WTC11 (cell line): ENCODE data around the gene TMEM245. TPM values are rescaled to one million over a fixed set of nuclear protein-coding genes. Genes with fewer than 3 reads are reported as not detected.

ENCODE experiments used
- ATAC-seq: fragments of 200-7000 bp; cut with Tn5 transposase; 2 replicates; pipeline ENCODE4 v1.10.0; 2021; ENCODE audit warnings: mild to moderate bottlenecking, moderate library complexity
- CTCF ChIA-PET: fragments of 300-600 bp; sonication (Branson Sonifier 250); formaldehyde crosslinking; loops from one replicate; lab custom pipeline; 2021; ENCODE audit warnings: antibody characterized with exemption; lab: Charles Lee
- POLR2A ChIA-PET: fragments of 350-600 bp; sonication (Branson Sonifier 250); formaldehyde crosslinking; loops from one replicate; lab custom pipeline; 2021; ENCODE audit warnings: antibody characterized with exemption; lab: Charles Lee
- DNase-seq: peaks from one replicate; pipeline ENCODE4 v3.0.0; 2021; ENCODE audit warnings: low spot score
- H3K27ac Mint-ChIP-seq: 2 replicates; pipeline ENCODE4 v1.8.0; 2021; ENCODE audit warnings: mixed read lengths
- H3K27me3 Mint-ChIP-seq: 2 replicates; pipeline ENCODE4 v1.8.0; 2021; ENCODE audit warnings: low read depth, mild to moderate bottlenecking, moderate library complexity, mixed read lengths
- H3K36me3 Mint-ChIP-seq: 2 replicates; pipeline ENCODE4 v1.8.0; 2021; ENCODE audit warnings: mixed read lengths
- H3K4me1 Mint-ChIP-seq: 2 replicates; pipeline ENCODE4 v1.8.0; 2022; ENCODE audit warnings: mixed read lengths
- H3K4me3 Mint-ChIP-seq: 2 replicates; pipeline ENCODE4 v1.8.0; 2021; ENCODE audit warnings: mild to moderate bottlenecking, moderate library complexity, mixed read lengths
- H3K9me3 Mint-ChIP-seq: 2 replicates; pipeline ENCODE4 v1.8.0; 2021; ENCODE audit warnings: mixed read lengths
- ARID4B ChIP-seq: sonication (generic); formaldehyde crosslinking; IDR thresholded peaks from 2 replicates; pipeline ENCODE4 v1.8.0; 2023; ENCODE audit warnings: missing genetic modification reagents, mild to moderate bottlenecking, borderline replicate concordance
- CREM ChIP-seq: sonication (generic); formaldehyde crosslinking; IDR thresholded peaks from 2 replicates; pipeline ENCODE4 v1.8.1; 2022; ENCODE audit warnings: mild to moderate bottlenecking, missing genetic modification reagents, moderate library complexity
- E2F1 ChIP-seq: sonication (generic); formaldehyde crosslinking; IDR thresholded peaks from 2 replicates; pipeline ENCODE4 v1.8.0; 2022; ENCODE audit warnings: mild to moderate bottlenecking, missing genetic modification reagents
- ERG ChIP-seq: fragments of 250-450 bp; sonication (Bioruptor Pico); IDR thresholded peaks from 2 replicates; pipeline ENCODE4 v1.8.0; 2021; ENCODE audit warnings: mild to moderate bottlenecking
- FOXP1 ChIP-seq: sonication (generic); formaldehyde crosslinking; IDR thresholded peaks from 2 replicates; pipeline ENCODE4 v1.8.0; 2022; ENCODE audit warnings: missing genetic modification reagents, mild to moderate bottlenecking, moderate library complexity, borderline replicate concordance
- GABPB1 ChIP-seq: sonication (generic); formaldehyde crosslinking; IDR thresholded peaks from 2 replicates; pipeline ENCODE4 v1.8.1; 2023; ENCODE audit warnings: mild to moderate bottlenecking, missing genetic modification reagents
- HMGXB4 ChIP-seq: sonication (generic); formaldehyde crosslinking; IDR thresholded peaks from 2 replicates; pipeline ENCODE4 v1.8.1; 2023; ENCODE audit warnings: mild to moderate bottlenecking, moderate library complexity, missing genetic modification reagents
- KAT7 ChIP-seq: sonication (generic); formaldehyde crosslinking; IDR thresholded peaks from 2 replicates; pipeline ENCODE4 v1.8.1; 2023; ENCODE audit warnings: missing genetic modification reagents, mild to moderate bottlenecking, borderline replicate concordance
- MYBL2 ChIP-seq: sonication (generic); formaldehyde crosslinking; IDR thresholded peaks from 2 replicates; pipeline ENCODE4 v1.8.1; 2023; ENCODE audit warnings: mild to moderate bottlenecking, moderate library complexity, missing genetic modification reagents
- PRRX2 ChIP-seq: fragments of 250-450 bp; sonication (Bioruptor Pico); IDR thresholded peaks from 2 replicates; pipeline ENCODE4 v1.8.0; 2021; ENCODE audit warnings: mild to moderate bottlenecking
- TP53 ChIP-seq: sonication (generic); formaldehyde crosslinking; IDR thresholded peaks from 2 replicates; pipeline ENCODE4 v1.8.1; 2023; ENCODE audit warnings: mild to moderate bottlenecking, missing genetic modification reagents
- ZNF281 ChIP-seq: sonication (generic); formaldehyde crosslinking; IDR thresholded peaks from 2 replicates; pipeline ENCODE4 v1.8.0; 2023; ENCODE audit warnings: mild to moderate bottlenecking, missing genetic modification reagents
- total RNA-seq: library from RNA; stranded (reverse); gene quantifications from 3 replicates; pipeline ENCODE4 v1.2.3, GENCODE V29; 2021
- TF ChIP-seq, protein P1 (sequence below): fragments of 250-450 bp; sonication (Bioruptor Pico); IDR thresholded peaks from 2 replicates; pipeline ENCODE4 v1.9.0; 2021; ENCODE audit warnings: mild to moderate bottlenecking, borderline replicate concordance
- TF ChIP-seq, protein P2 (sequence below): sonication (generic); formaldehyde crosslinking; IDR thresholded peaks from 2 replicates; pipeline ENCODE4 v1.8.1; 2022; ENCODE audit warnings: low read depth, mild to moderate bottlenecking, moderate library complexity, missing genetic modification reagents, borderline replicate concordance
- TF ChIP-seq, protein P3 (sequence below): sonication (generic); formaldehyde crosslinking; IDR thresholded peaks from 2 replicates; pipeline ENCODE4 v1.8.0; 2022; ENCODE audit warnings: mild to moderate bottlenecking, missing genetic modification reagents

The TMEM245 gene
- total RNA-seq, 1 experiment from 2014 or later = 40.8 TPM

DNA sequence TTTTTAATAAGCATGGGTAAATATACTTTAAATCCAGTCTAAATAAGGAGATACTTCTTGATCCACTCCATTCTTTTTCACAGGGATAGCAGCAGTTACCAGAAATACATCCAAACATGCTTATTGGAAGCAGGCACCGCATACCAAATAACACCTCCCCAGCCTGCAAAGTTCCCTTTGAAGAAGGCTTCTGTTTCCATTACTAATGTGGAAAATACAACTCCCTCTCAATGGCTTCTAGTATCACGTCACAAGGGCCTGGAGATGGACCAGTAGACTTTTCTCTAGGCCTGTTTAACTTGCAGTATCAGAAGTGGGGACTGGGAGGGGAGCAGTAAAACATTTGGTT is 20.8 kb downstream of the TMEM245 start (continued):
- TF ChIP-seq, protein P1, sequence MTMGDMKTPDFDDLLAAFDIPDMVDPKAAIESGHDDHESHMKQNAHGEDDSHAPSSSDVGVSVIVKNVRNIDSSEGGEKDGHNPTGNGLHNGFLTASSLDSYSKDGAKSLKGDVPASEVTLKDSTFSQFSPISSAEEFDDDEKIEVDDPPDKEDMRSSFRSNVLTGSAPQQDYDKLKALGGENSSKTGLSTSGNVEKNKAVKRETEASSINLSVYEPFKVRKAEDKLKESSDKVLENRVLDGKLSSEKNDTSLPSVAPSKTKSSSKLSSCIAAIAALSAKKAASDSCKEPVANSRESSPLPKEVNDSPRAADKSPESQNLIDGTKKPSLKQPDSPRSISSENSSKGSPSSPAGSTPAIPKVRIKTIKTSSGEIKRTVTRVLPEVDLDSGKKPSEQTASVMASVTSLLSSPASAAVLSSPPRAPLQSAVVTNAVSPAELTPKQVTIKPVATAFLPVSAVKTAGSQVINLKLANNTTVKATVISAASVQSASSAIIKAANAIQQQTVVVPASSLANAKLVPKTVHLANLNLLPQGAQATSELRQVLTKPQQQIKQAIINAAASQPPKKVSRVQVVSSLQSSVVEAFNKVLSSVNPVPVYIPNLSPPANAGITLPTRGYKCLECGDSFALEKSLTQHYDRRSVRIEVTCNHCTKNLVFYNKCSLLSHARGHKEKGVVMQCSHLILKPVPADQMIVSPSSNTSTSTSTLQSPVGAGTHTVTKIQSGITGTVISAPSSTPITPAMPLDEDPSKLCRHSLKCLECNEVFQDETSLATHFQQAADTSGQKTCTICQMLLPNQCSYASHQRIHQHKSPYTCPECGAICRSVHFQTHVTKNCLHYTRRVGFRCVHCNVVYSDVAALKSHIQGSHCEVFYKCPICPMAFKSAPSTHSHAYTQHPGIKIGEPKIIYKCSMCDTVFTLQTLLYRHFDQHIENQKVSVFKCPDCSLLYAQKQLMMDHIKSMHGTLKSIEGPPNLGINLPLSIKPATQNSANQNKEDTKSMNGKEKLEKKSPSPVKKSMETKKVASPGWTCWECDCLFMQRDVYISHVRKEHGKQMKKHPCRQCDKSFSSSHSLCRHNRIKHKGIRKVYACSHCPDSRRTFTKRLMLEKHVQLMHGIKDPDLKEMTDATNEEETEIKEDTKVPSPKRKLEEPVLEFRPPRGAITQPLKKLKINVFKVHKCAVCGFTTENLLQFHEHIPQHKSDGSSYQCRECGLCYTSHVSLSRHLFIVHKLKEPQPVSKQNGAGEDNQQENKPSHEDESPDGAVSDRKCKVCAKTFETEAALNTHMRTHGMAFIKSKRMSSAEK = no peak
- no peak for TF ChIP-seq GABPB1 (CRISPR knock-in tag)
- TF ChIP-seq ERG (CRISPR knock-in tag) = no peak
- TF ChIP-seq, protein P2, sequence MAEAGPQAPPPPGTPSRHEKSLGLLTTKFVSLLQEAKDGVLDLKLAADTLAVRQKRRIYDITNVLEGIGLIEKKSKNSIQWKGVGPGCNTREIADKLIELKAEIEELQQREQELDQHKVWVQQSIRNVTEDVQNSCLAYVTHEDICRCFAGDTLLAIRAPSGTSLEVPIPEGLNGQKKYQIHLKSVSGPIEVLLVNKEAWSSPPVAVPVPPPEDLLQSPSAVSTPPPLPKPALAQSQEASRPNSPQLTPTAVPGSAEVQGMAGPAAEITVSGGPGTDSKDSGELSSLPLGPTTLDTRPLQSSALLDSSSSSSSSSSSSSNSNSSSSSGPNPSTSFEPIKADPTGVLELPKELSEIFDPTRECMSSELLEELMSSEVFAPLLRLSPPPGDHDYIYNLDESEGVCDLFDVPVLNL (CRISPR knock-in tag) = no peak
- TF ChIP-seq, all 79 proteins: peak for 0

GRCh38 chr9:109098171-109098959 is 21.4 kb downstream of the TMEM245 start:
- no peak for DNase-seq
- H3K4me3 Mint-ChIP-seq = no peak overlapping the region
- POLR2A ChIA-PET = no interaction called here
- TF ChIP-seq HMGXB4 (no peak), KAT7 (no peak), MYBL2 (CRISPR knock-in tag) (no peak), ERG (CRISPR knock-in tag) (no peak), TP53 (CRISPR knock-in tag) (no peak), PRRX2 (CRISPR knock-in tag) (no peak), E2F1 (no peak), ARID4B (no peak), ZNF281 (CRISPR knock-in tag) (no peak), FOXP1 (CRISPR knock-in tag) (no peak), CREM (CRISPR knock-in tag) (no peak)
- TF ChIP-seq, protein P3, sequence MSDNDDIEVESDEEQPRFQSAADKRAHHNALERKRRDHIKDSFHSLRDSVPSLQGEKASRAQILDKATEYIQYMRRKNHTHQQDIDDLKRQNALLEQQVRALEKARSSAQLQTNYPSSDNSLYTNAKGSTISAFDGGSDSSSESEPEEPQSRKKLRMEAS (CRISPR knock-in tag) = no peak

More at GRCh38 chr9:109098171-109098959, 21.4 kb downstream of the TMEM245 start:
- Mint-ChIP-seq H3K27ac (peak overlapping the region; percentile 80), H3K36me3 (peaks cover 26% of the 10 kb centered on the region), H3K27me3 (no peaks in the 10 kb centered on the region), H3K9me3 (peaks cover under 1% of the 10 kb centered on the region; the same call in 1 of the 2 replicates), H3K4me1 (peaks cover 49% of the 10 kb centered on the region)
- CTCF ChIA-PET = interaction anchor here (1.5 kb wide), 1 partner anchor 312 kb away, joined by 6 read pairs; no protein-coding TSS in a partner anchor
- ATAC-seq = peak; percentile 80
